ENCODE data around the gene ZHX3. TPM values are rescaled to one million over a fixed set of nuclear protein-coding genes. Genes with fewer than 3 reads are reported as not detected.

The ZHX3 gene
- 2.5 TPM for total RNA-seq (2013)
- polyA plus RNA-seq, result 1 to 10 TPM in 2 of 3 donors, under 1 TPM in 1; 0.58 to 3.2 (median 1.1) TPM
- polyA minus RNA-seq, result 1.7 and 2.8 TPM in 2 replicates
- total RNA-seq, result 1.3 to 11.5 (median 9.2) reads per million in 11 experiments

- Histone ChIP-seq H2AFZ (ENCODE audit: insufficient read depth, low read depth, low read length, poor library complexity, severe bottlenecking) (peak within 1 kb of the TSS; percentile 95), H3K27me3 (ENCODE audit: control insufficient read depth in 2 of 2, insufficient read depth in 2 of 2, low read length in 2 of 2) (peaks cover 0 to 2% of the 10 kb centered on the region in 2 donors), H3K4me2 (replicated peaks; ENCODE audit: extremely low read depth, low read length, poor library complexity, severe bottlenecking) (peak within 1 kb of the TSS; percentile 90), H3K4me3 (replicated peaks in 1 of 3; ENCODE audit: low read depth in 2 of 3, low read length in 3 of 3) (peak within 1 kb of the TSS; percentile 60 to 86 (median 81)), H3K27ac (ENCODE audit: low read depth in 1 of 2, low read length in 2 of 2) (peak within 1 kb of the TSS in 1 of 2 donors; percentile 59), H3K4me1 (ENCODE audit: control insufficient read depth in 1 of 2, insufficient read depth in 2 of 2, low read length in 2 of 2) (peaks cover 11 to 26% of the 10 kb centered on the region in 2 donors), H3K79me2 (ENCODE audit: insufficient read depth, low read length) (peaks cover 6% of the 10 kb centered on the region), H4K20me1 (ENCODE audit: insufficient read depth, low read length) (no peaks in the 10 kb centered on the region), H3K9me3 (replicated peaks in 1 of 2; ENCODE audit: control insufficient read depth in 1 of 2, insufficient read depth in 1 of 2, low read length in 2 of 2) (no peaks in the 10 kb centered on the region), H3K9ac (ENCODE audit: insufficient read depth, low read length, poor library complexity, severe bottlenecking) (peak within 1 kb of the TSS; percentile 72), H3K36me3 (replicated peaks in 1 of 2; ENCODE audit: control insufficient read depth in 1 of 2, insufficient read depth in 2 of 2, low read length in 2 of 2) (no peaks in the 10 kb centered on the region)
- DNase-seq, result peak; percentile 86 to 91 (median 87)
- peaks cover 27% of the 10 kb centered on the region for H3K4me1 Mint-ChIP-seq
- peaks cover 0 to 1% (median 0%) of the 10 kb centered on the region in 7 donors for H3K9me3 Mint-ChIP-seq
- WGBS (ENCODE audit: insufficient coverage), result under 1% methylated on average over 46 of the region's 64 CpGs
- no peak for TF ChIP-seq CTCF (IDR thresholded peaks at IDR 0.05)
- H3K27me3 Mint-ChIP-seq (ENCODE audit: low read depth in 3 of 3), result peaks cover 3 to 17% (median 17%) of the 10 kb centered on the region in 3 donors
- peak within 1 kb of the TSS; percentile 86 to 90 for H3K4me3 Mint-ChIP-seq
- intact Hi-C loops (cut with micrococcal nuclease), result loop anchor here in 1 of 2 donors (10.0 kb wide), 1 partner anchor 353 kb away; no protein-coding TSS in a partner anchor
- peak within 1 kb of the TSS in 5 of 7 donors; percentile 61 to 88 (median 76) for H3K27ac Mint-ChIP-seq
- H3K36me3 Mint-ChIP-seq, result no peaks in the 10 kb centered on the region
Observed at GRCh38 chr20:41317546-41318270, at the start of gene ZHX3. Gene ZHX3, minus strand, starts transcription at chr20:41317731. Its CDS starts 112,815 bp downstream, at chr20:41204916.

GRCh38 chr20:41367393-41367695 is 49.8 kb upstream of the ZHX3 start:
- Histone ChIP-seq H3K4me3 (replicated peaks in 1 of 3; ENCODE audit: low read depth in 2 of 3, low read length in 3 of 3) (no peak overlapping the region), H3K27ac (ENCODE audit: low read depth in 1 of 2, low read length in 2 of 2) (no peak overlapping the region), H3K79me2 (ENCODE audit: insufficient read depth, low read length) (no peaks in the 10 kb centered on the region), H2AFZ (ENCODE audit: insufficient read depth, low read depth, low read length, poor library complexity, severe bottlenecking) (no peak overlapping the region), H3K9ac (ENCODE audit: insufficient read depth, low read length, poor library complexity, severe bottlenecking) (no peak overlapping the region), H3K27me3 (ENCODE audit: control insufficient read depth in 2 of 2, insufficient read depth in 2 of 2, low read length in 2 of 2) (peaks cover 17 to 37% of the 10 kb centered on the region in 2 donors), H3K9me3 (replicated peaks in 1 of 2; ENCODE audit: control insufficient read depth in 1 of 2, insufficient read depth in 1 of 2, low read length in 2 of 2) (peaks cover 11 to 16% of the 10 kb centered on the region in 2 donors), H3K4me2 (replicated peaks; ENCODE audit: extremely low read depth, low read length, poor library complexity, severe bottlenecking) (no peak overlapping the region), H3K4me1 (ENCODE audit: control insufficient read depth in 1 of 2, insufficient read depth in 2 of 2, low read length in 2 of 2) (no peaks in the 10 kb centered on the region), H3K36me3 (replicated peaks in 1 of 2; ENCODE audit: control insufficient read depth in 1 of 2, insufficient read depth in 2 of 2, low read length in 2 of 2) (no peaks in the 10 kb centered on the region), H4K20me1 (ENCODE audit: insufficient read depth, low read length) (no peaks in the 10 kb centered on the region)
- peaks cover 4% of the 10 kb centered on the region for H3K4me1 Mint-ChIP-seq
- WGBS (ENCODE audit: insufficient coverage), result 49% methylated on average over 13 of the region's 13 CpGs
- TF ChIP-seq CTCF (IDR thresholded peaks at IDR 0.05), result no peak
- peak overlapping the region in 1 of 2 donors; percentile 76 for H3K4me3 Mint-ChIP-seq
- DNase-seq, result no peak
- H3K27me3 Mint-ChIP-seq (ENCODE audit: low read depth in 3 of 3), result peaks cover 35 to 67% (median 43%) of the 10 kb centered on the region in 3 donors
- no peak overlapping the region for H3K27ac Mint-ChIP-seq
- intact Hi-C loops (cut with micrococcal nuclease), result no loop called here
- H3K9me3 Mint-ChIP-seq, result peaks cover 4 to 26% (median 19%) of the 10 kb centered on the region in 7 donors
- H3K36me3 Mint-ChIP-seq, result no peaks in the 10 kb centered on the region

Data from CD14-positive monocyte (primary cell).